GM19395 (cell line): ENCODE data around the gene ANKRD33.

Experiments used
- ATAC-seq: cut with Tn5 transposase; IDR thresholded peaks from one replicate; pipeline ENCODE4 v1.9.1; 2021; ENCODE audit warnings: mild to moderate bottlenecking, moderate library complexity; ENCODE audit not compliant: unreplicated experiment

ANKRD33 gene

GRCh38 chr12:51887476-51888315 is at the start of gene ANKRD33:
ANKRD33 (plus strand) TSS chr12:51888103; CDS start chr12:51888187, 84 bp downstream.
- no peak for ATAC-seq

- no peak for ATAC-seq
These were observed 49.1 kb upstream of the ANKRD33 start for GRCh38 chr12:51838762-51839161.

GRCh38 chr12:51839310-51839947 is 48.5 kb upstream of the ANKRD33 start:
- ATAC-seq, result no peak

GRCh38 chr12:51840966-51841365 is 46.9 kb upstream of the ANKRD33 start:
- ATAC-seq, result no peak

GRCh38 chr12:51841727-51842126 is 46.2 kb upstream of the ANKRD33 start:
- ATAC-seq, result no peak

- ATAC-seq, result no peak
These were observed 43.0 kb upstream of the ANKRD33 start for GRCh38 chr12:51844854-51845253.

GRCh38 chr12:51845482-51845881 is 42.4 kb upstream of the ANKRD33 start:
- no peak for ATAC-seq

- ATAC-seq, result no peak
These were observed 41.6 kb upstream of the ANKRD33 start for GRCh38 chr12:51846271-51846691.

GRCh38 chr12:51846911-51847642 is 40.8 kb upstream of the ANKRD33 start:
- no peak for ATAC-seq

- ATAC-seq, result no peak
These were observed 40.1 kb upstream of the ANKRD33 start for GRCh38 chr12:51847643-51848325.

- ATAC-seq, result no peak
These were observed 39.6 kb upstream of the ANKRD33 start, which contains the start of gene FIGNL2 for GRCh38 chr12:51848326-51848727. FIGNL2 (minus strand) TSS chr12:51848718; CDS start chr12:51822413, 26,305 bp downstream.

- no peak for ATAC-seq
These were observed 38.8 kb upstream of the ANKRD33 start for GRCh38 chr12:51848841-51849735.

- ATAC-seq, result no peak
These were observed 37.6 kb upstream of the ANKRD33 start for GRCh38 chr12:51850081-51850964.

- ATAC-seq, result no peak
These were observed 37.0 kb upstream of the ANKRD33 start for GRCh38 chr12:51850965-51851299.

- no peak for ATAC-seq
These were observed 36.3 kb upstream of the ANKRD33 start for GRCh38 chr12:51851413-51852124.

- no peak for ATAC-seq
These were observed 35.3 kb upstream of the ANKRD33 start for GRCh38 chr12:51852404-51853137.

- ATAC-seq, result no peak
These were observed 32.1 kb upstream of the ANKRD33 start for GRCh38 chr12:51855586-51856428.
